Stimulated activated CD4-positive, alpha-beta T cell treated with anti-CD3 and anti-CD28 coated beads, Interleukin-4, amount 100 ng/mL, for 24 hours (primary cell): ENCODE data around the gene ILKAP.
A peak's percentile ranks its signal among the peaks of the same experiment; 100 is the strongest.

ENCODE experiments used
- DNase-seq: peaks from one replicate; pipeline ENCODE4 v3.0.0-alpha.2; 2020

The ILKAP gene

DNA sequence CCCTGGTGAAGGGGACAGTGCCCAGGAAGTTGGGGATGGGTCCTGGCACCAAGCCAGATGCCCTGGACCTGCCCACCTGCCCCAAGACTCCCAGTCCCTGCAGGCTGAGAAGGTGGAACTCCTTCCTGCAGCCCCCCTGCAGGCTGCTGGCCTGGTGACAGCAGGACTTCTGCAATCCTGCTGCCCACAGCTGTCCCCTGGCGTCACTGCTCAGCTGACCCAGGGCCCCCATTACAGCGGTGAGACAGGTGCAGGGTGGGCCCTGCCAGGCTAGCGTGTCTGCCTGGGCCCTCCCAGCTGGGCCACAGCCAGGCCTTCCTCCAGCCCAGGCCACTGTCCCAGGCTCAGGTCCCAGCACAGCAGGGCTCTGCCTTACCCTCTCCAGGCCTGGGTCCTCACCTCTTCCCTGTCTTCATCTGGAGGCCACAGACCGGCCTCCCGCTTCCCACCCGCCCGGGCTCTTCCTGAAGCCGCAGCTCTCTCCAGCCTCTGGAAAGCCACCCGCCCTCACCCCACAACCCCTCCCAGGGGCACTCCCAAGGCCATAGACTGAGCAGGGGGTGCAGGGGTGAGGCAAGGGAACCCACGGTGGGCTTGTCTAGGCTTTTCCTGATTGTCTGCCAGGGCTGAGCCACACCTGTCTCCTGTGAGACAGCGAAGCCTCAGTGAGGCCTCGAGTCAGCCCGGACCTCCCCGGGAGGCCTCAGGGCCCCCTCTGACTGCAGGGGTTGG lies 53.5 kb downstream of the ILKAP start:
- no peak for DNase-seq

DNA sequence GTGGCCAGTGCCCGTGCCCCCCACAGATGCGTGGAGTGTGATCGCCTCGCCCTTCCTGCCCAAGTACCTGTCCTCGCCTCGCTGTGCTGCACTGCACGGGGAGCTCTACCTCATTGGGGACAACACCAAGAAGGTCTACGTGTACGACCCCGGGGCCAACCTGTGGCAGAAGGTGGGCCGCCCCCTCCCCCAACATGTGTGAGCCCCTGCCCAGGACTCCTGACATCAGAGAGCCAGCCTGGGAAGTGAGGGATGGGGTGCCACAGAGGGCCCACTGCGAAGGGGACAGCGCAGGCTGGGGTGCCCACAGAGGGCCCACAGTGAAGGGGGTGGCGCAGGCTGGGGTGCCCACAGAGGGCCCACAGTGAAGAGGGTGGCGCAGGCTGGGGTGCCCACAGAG lies 54.5 kb downstream of the ILKAP start:
- DNase-seq = no peak

DNA sequence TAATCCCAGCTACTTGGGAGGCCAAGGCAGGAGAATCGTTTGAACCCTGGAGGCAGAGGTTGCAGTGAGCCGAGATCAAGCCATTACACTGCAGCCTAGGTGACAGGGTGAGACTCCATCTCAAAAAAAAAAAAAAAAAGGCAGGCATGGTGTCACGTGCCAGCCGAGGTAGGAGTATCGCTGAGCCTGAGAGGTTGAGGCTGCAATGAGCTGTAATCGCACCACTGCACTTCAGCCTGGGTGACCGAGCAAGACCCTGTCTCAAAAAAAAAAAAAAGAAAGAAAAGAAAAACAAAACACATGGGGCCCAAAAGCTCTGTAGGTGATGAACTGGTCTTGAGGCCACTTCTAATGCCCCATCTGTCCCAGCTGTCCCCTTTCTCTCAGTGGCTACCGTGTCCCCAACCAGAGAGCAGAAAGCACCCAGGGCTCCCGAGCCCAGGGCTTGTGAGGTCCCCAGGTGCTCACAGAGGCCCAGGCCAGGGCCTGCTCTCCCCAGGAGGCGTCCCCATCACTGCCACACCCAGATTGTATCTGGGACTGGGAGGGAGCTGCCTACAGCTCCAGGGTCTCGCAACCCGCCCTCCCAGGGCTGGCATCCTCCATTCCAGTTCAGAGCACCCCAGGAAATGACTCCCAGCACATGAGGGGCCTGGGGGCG lies 56.5 kb downstream of the ILKAP start:
- no peak for DNase-seq

DNA sequence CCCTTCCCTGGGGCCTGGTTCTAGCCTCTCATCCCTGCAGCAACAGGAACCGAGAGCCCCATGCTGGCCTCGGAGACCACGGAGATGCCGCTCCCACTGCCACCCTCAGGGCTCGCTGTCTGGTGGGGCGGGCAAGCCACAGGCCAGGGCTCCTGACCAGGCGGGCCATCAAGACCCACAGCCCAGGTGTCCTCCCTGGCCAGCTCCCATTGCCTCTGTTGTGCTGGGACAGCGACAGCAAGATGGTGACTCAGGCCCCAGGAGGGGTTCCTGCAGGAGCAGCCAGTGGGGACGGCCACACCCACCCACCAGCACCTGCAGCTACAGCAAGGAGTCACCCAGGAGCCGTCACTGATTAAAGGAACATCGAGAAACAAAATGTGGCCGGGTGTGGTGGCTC lies 57.6 kb downstream of the ILKAP start:
- no peak for DNase-seq

DNA sequence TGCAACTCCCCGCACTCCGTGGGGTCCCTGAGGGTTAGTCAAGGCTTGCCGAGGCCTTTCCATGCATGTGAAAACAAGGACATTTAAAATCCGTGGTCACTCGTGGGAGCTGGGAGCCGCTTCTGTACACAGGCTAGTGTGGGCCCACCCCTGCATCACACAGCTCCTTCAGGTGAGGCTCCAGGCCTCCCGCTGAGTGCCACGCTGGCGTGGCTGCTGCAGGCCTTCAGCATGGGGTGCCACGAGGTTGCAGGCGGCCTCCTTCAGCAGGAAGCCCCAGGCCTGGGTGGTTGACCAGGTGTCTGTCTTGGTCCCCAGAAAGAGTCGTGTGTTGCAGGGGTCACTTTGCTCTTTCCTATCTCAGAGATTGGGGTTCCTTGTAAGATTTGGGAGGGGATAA lies 58.4 kb downstream of the ILKAP start:
- no peak for DNase-seq

DNA sequence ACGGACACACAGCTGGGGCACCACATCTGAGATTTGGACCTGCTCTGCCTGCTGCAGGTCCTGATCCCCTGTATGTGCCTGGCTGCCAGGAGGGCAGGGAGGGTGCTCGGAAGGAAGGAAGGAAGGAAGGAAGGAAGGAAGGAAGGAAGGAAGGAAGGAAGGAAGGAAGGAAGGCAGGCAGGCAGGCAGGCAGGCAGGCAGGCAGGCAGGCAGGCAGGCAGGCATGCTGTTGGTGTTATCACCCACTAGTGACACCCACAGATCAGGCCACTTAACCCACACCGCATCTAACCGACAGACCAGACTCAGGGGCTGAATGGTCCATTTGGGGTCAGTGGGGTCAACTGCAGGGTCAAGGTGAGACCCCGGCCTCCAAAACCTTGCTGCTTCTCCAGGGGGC lies 59.2 kb downstream of the ILKAP start:
- DNase-seq = no peak

DNA sequence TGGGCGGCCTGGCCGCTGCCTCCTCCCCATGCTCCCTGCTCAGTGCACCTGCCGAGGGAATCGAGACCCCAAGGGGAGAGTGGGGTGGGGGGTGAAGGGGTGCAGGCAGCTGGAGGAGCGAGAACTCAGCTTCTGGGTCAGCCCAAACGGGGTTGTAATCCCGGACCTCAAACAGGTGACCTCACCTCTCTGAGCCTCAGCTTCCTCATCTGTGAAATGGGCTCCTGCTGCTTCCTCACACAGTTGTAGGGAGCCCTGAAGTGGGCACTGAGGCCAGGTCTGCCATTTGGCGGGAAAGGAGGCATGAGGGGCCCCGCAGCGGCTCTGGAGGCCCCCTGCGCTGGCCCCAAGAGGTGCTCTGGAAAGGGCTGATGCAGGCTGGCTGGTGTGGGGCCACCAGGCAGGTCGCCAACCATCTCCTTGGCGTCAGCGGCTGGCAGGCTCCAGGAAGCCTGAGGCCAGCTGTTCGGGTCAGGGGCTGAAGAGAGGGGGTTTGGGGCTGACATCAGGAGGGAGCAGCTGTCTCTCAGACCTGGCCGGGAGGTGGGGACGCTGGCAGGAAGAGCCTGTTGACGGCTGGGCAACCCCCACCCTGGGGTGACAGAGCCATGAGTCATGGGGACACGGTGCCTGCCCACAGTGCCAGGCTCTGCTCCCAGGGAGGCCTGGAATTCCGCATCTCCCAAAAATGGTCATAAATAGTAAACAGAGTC lies 60.1 kb downstream of the ILKAP start:
- peak; percentile 10 for DNase-seq

DNA sequence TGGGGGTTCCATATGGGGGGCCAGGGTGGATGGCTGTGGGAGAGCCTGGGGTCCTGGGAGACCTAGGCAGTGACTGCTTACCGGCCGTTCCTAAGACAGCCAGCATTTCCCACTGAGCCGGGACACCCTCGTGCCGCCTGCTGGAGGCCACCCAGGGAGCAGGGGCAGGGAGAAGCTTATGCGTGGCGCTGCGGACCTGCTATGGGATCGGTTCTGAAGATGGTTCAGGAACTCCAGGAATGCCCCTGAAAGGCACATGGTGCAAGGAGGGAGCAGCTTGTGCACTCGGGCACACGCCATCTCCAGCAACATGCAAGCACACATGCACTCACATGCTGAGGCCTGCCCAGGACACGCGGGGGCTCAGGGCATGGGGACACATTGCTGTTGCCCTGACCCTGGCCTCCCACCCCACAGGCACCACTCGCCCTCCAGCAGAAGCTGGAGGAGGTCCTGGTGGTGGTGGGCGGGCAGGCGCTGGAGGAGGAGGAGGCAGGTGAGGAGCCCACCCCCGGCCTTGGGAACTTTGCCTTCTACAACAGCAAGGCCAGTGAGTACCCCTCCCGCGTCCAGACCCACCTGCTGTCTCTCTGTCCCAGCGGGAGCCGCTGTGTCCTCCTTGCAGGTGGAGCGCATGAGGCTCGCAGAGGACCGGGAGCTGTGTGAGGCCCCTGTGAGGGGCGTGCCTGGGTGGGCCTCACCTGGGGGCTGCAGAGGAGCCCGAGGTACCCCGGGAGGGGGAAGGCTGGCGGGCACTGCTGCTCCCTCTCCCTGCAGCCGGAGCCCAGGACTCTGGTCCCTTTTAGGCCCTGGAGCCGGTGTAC lies 60.9 kb downstream of the ILKAP start:
- no peak for DNase-seq

DNA sequence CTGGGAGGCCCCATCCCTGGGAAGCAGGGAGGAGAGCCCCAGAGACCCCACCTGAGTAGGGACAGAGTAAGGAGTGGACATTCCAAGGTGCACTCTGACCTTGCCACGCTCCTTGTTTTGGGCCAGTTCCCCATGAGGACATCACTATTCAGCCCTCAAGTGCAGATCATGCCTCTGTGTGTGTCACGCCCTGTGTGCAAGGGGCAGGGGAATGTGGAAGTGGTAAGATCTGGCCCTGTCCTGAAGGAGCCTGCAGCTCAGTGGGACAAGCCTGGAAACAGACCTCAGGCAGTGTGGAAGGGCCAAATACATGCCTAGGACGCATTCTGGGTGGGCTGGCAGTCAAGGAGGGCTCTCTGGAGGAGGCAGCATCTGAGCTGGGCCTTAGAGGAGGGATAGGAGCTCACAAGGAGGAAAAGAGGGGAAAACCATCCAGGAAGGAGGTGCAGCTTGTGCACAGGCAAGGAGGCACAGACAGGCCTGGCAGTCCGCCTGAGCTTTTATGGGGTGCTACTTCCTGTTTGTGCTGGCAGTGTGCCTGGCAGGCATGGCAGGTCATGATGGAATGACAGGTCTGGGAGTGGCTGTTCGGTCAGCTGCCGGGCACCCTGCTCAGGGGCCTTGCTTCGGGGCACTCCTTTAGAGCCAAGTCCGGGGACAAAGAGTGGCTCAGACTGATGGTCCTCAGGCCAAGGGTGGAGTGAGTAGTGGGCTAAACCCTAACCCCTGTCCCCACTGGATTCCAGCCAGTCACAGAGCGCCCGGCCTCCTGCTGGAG lies 61.8 kb downstream of the ILKAP start:
- DNase-seq = no peak

DNA sequence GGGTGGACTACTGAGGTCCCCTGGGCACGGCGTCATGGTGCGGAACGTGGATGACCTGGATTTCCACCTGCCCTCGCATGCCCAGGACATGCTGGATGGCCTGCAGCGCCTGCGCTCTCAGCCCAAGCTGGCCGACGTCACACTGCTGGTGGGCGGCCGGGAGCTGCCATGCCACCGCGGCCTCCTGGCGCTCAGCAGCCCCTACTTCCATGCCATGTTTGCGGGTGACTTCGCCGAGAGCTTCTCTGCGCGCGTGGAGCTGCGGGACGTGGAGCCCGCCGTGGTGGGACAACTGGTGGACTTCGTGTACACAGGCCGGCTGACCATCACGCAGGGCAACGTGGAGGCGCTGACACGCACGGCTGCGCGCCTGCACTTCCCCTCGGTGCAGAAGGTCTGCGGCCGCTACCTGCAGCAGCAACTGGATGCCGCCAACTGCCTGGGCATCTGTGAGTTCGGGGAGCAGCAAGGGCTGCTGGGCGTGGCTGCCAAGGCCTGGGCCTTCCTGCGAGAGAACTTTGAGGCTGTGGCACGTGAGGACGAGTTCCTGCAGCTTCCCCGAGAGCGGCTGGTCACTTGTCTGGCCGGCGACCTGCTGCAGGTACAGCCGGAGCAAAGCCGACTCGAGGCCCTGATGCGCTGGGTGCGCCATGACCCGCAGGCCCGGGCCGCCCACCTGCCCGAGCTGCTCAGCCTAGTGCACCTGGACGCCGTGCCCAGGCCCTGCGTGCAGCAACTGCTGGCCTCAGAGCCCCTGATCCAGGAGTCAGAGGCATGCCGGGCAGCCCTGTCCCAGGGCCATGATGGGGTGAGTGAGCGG lies 62.6 kb downstream of the ILKAP start:
- DNase-seq = no peak

DNA sequence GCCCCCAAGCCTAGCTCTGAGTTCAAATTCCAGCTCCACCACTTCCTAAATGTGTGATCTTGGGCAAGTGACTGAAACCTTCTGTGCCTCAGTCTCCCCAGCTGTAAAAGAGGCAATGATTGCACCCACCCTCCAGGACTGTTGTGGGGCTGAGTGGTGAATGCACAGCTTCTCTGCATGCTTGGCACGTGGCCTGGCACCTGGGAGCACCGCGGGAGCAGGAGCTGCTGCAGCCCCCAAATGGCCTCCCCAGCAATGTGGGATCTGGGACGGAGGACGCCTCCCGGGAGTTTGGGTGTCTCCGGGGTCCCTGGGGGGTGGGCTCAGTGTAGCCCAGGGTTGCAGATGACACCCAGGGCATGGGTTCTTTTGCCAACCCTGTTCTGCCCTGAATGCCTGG lies 63.5 kb downstream of the ILKAP start:
- no peak for DNase-seq

DNA sequence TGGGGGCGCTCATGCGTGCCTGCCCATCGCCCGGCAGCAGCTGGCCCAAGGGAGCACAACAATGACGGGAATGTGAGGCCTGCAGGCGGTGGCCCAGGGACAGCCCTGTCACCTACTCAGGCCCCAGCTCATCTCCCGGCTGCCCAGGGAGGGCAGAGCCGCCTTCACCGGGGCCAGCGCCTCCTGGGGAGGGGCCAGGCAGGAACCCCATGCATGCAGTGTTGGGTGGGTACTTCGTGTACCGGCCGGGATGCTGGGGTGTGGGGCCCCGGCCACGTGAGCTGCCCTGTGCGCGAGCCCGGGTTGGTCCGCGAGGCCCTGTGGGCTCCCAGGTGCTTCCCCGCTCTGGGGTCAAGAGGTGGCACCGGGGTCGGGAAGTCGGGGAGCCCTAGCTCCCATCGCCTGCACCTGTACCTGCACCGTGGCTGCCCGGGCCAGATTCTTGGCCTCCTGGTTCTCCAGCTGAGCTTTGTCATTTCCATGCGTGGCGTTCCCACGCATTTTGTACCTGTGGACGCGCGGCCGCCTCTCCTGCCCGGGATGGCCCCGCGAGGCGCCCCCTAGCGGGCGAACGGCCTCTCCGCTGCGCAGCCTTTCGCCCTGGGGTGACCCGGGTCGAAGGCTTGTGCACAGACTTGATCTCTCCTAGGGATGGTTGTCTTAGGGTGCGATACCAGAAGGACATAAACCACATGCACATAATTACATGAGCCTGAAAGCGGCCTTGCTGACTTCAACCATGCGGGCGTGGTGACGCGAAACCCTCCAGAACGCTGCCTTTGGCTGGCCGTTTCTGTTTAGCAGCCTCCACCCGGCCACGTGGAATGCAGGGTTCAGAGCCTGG lies 64.1 kb downstream of the ILKAP start:
- DNase-seq = peak; percentile 24

DNA sequence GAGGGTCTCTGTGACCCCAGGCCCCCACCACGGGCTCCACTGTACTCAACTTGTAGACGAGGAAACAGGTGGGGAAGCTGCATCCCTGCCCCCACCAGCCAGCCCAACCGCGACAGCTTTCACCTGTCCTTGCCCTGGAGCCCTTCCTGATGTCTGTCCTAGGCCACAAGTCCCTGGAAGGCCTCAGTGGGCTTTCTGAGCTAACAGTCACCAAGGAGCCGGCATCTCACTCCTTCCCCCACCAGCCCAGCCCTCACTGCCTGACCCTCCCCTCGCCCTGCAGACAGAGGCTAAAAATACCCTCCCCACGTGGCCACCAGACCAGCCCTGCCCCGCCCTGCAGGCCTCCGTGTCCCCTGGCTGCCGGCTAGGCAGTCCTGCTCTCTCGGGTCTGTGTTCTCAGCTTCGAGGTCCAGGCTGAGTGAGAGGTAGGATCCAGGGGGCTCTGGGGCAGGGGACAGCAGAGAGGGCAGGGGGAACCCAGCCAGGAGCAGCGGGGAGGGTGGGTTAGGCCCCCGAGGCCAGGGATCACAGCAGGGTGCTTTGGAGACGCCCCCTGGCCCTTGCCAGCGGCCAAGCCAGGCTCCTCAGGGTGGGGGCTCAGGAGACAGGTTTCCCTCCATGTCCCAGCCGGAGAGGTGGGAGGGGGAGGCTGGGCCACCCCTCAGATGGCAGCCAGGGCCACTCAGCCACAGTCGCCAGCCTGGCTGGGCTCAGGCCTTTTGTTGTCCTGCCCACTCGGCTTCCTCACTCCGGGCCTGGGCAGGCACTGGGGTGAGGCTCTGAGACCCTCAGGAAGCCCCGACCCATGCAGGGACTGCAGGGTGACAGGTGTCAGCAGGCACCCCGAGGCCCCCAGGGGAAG lies 64.9 kb downstream of the ILKAP start, which contains the start of gene KLHL30:
Gene KLHL30 (plus strand): TSS at position 338 of the 865 bp plus-strand sequence. CDS start 2,087 bp downstream, outside the sequence.
- no peak for DNase-seq

DNA sequence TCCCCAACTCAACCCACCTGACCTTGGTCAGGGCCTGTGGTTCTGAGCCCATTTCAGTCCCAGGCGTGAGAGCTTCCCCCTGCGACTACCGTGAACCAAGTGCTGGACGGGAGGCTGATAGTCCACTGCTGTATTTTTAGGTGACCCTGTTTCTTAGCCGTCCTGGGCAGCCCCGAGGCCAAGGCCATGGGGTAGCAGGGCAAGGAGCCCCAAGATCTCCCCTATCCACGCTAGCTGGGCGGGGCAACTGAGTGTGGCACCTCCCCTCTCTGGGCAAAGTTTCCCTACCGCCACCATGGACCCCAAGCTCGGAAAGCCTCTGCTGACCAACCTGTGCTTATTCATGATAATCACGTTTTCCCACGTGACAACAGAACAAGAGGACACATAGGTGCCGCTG lies 65.6 kb downstream of the ILKAP start:
- DNase-seq = no peak

DNA sequence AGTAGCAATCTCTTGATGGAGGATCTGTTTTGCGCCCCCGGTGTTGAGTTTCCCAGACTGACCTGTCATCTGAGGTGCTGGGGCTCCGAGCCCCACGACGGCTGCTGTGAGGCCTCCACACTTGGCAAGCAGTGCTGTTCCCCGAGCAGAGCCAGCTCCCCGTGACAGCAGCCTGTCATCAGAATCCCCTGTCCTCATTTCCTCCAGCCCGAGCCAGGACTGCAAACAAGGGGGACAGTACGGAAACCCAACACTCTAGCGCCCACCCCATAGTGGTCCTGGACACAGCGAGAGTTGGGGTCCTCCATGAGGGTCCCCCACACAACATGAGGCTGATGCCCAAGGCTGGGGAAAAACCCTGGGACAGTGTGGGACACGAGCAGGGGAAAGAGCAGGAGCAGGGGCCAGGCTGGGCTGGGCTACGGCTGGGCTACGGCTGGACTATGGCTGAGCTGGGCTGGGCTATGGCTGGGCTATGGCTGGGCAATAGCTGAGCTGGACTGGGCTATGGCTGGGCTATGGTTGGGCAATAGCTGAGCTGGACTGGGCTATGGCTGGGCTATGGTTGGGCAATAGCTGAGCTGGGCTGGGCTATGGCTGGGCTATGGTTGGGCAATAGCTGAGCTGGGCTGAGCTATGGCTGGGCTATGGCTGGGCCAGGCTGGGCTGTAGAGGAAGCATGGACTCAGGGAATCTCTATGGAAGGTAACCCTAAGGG lies 66.5 kb downstream of the ILKAP start:
- DNase-seq = no peak

DNA sequence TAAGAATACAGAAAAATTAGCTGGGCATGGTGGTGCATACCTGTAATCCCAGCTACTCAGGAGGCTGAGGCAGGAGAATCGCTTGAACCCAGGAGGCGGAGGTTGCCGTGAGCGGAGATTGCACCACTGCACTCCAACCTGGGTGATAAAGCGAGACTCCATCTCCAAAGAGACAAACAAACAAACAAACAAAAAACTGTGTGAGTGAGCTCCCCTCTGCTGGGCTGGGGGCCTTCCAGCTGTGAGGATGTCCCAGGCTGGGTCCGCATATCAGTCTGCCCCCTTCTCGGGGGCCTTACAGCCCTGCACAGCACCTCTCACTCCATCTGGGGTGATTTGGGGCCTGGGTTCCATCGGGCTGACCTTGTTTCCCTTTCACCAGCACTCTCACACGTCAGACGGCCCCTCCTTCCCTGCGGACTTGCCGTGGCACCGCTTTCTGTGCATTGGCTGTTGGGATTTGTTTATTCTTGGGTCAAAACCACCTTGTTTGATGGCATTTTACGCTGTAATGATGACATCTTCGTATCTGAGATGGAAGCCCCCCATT lies 67.8 kb downstream of the ILKAP start:
- DNase-seq = no peak

DNA sequence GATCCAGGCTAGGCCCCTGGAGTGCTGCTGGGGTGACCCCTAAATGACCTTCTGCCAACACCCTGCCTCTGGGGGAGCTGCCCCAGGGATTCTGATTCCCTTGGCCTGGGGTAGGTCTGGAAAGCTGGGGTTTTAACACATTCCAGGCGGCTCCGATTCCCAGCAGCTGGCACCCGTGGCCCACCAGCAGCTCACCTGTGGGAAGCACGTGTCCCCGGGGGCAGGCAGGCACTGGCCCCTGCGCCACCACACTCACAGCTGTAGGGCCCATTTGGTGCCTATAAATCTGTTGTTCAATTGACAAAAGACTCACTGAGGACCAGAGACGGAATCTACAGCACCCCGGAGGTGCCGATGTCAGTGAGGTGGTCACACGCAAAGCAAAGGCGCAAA lies 69.1 kb downstream of the ILKAP start:
- no peak for DNase-seq
